HL-60/S4 treated with phorbol 12-myristate 13-acetate at 8.2 ng/mL for 4 days and 3 days (cell line): ENCODE data around the gene HSD17B1.

Experiments used
- in situ Hi-C: fragments of 300-500 bp; cut with MboI; formaldehyde crosslinking; loops from 2 replicates; pipeline ENCODE4 v1.15.0; 2022; ENCODE audit warnings: low sequenced_read_pairs

Gene HSD17B1

DNA sequence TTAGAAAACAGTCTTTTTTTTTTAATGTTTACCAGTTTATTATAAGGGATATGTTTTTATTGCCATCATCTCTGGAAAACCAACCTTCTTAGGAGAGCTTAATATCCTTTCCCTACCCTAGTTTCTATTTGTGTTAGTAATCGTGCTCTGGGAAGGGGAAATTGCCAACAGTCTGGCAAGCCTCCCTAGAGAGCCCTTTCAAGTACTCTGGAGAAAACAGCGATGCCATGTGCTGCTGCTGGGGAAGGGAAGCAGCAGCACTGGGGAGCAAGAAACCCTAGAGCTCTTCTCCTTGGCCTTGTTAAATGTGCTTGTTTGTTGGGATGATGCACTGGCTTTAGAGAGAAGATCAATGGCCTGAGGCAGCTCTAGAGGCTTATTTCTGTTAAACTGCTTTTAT lies 46.2 kb downstream of the HSD17B1 start:
- in situ Hi-C loops = no loop called here

DNA sequence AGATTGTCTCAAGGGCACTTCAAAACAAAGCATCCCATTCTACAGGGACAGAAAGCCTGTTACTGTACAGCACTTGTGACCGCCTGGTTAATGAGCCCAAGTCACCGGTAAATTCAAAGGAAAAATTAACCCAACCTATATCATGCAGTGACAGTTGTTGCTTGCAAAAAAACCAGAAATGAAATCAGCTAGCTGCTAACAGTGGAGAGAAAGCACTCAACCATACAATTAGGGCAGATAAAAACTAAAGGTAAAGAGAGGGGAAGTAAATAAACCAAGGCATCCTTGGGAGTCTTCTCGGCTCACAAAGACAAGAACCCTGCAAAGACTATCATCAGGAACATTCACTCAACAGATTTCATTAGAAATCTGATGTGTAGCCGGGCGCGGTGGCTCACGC lies 50.6 kb downstream of the HSD17B1 start:
- in situ Hi-C loops = no loop called here
